B cell (primary cell): ENCODE data around the gene DLST. TPM values are rescaled to one million over a fixed set of nuclear protein-coding genes. Genes with fewer than 3 reads are reported as not detected.

Experiments used
- ATAC-seq: fragments of 200-7000 bp; cut with Tn5 transposase; one replicate; pipeline ENCODE4 v1.10.0; 2021; ENCODE audit warnings: low read depth, mild to moderate bottlenecking, moderate number of reproducible peaks, moderate library complexity
- CTCF ChIA-PET: fragments of 350-600 bp; sonication (Branson Sonifier 250); formaldehyde crosslinking; loops from one replicate; lab custom pipeline; 2021; ENCODE audit warnings: antibody characterized with exemption, inconsistent platforms; lab: Charles Lee
- POLR2A ChIA-PET: fragments of 350-600 bp; sonication (Branson Sonifier 250); formaldehyde crosslinking; loops from one replicate; lab custom pipeline; 2021; ENCODE audit warnings: antibody characterized with exemption; lab: Charles Lee
- DNase-seq: peaks from one replicate; pipeline ENCODE4 v3.0.0; 2013
- H2AFZ ChIP-seq: 2 replicates; pipeline ENCODE4 v1.6.1; 2012; ENCODE audit warnings: mild to moderate bottlenecking, low read depth, low read length; ENCODE audit not compliant: insufficient read depth, poor library complexity, severe bottlenecking
- H3K27ac ChIP-seq, 2 donors: 1 replicate in 1 of 2; 2 replicates in 1 of 2; pipeline ENCODE4 v1.5.1; 2012 to 2013; ENCODE audit warnings: low read length in 2 of 2, mild to moderate bottlenecking in 2 of 2, moderate library complexity in 1 of 2
- H3K27me3 ChIP-seq, 4 experiments: fragments of 200-600 bp in 1 of 4; sonication (generic) in 1 of 4; replicated peaks in 1 of 4; 1 replicate in 2 of 4; 2 replicates in 2 of 4; pipeline versions ENCODE4 v1.6.1 to v1.7.0; 2013 to 2016; ENCODE audit warnings: low read length in 3 of 4, mild to moderate bottlenecking in 2 of 4, mixed read lengths in 1 of 4, moderate library complexity in 1 of 4; ENCODE audit not compliant: insufficient read depth in 4 of 4, control insufficient read depth in 3 of 4; ENCODE audit errors: control extremely low read depth in 1 of 4
- H3K36me3 ChIP-seq, 2 experiments: replicated peaks in 1 of 2; 1 replicate in 1 of 2; 2 replicates in 1 of 2; pipeline versions ENCODE4 v1.6.1 to v1.7.1; 2013; ENCODE audit warnings: low read length in 1 of 2; ENCODE audit not compliant: insufficient read depth in 2 of 2, control insufficient read depth in 1 of 2; ENCODE audit errors: control extremely low read depth in 1 of 2, extremely low read depth in 1 of 2
- H3K4me1 ChIP-seq, 2 donors: fragments of 200-600 bp in 1 of 2; sonication (generic) in 1 of 2; 1 replicate in 1 of 2; 2 replicates in 1 of 2; pipeline versions ENCODE4 v1.5.1 to v1.6.1; 2013 to 2017; ENCODE audit warnings: low read length in 2 of 2; ENCODE audit not compliant: control insufficient read depth in 2 of 2, insufficient read depth in 2 of 2
- H3K4me2 ChIP-seq: replicated peaks from 2 replicates; pipeline ENCODE3; 2012; ENCODE audit warnings: mild to moderate bottlenecking, low read depth, low read length; ENCODE audit not compliant: poor library complexity, severe bottlenecking
- H3K4me3 ChIP-seq, 5 experiments: fragments of 200-600 bp in 1 of 5; sonication (generic) in 1 of 5; 1 replicate in 3 of 5; 2 replicates in 2 of 5; pipeline versions ENCODE4 v1.5.1 to v1.7.0; 2011 to 2016; ENCODE audit warnings: low read length in 4 of 5, mild to moderate bottlenecking in 4 of 5, low read depth in 2 of 5, control low read depth in 1 of 5, moderate library complexity in 1 of 5; ENCODE audit not compliant: insufficient read depth in 1 of 5; ENCODE audit errors: control extremely low read depth in 1 of 5, extremely low read depth in 1 of 5
- H3K79me2 ChIP-seq: fragments of 200-600 bp; sonication (generic); one replicate; pipeline ENCODE4 v1.6.0; 2016; ENCODE audit warnings: low read length; ENCODE audit not compliant: control insufficient read depth, insufficient read depth
- H3K9ac ChIP-seq: fragments of 200-600 bp; sonication (generic); 2 replicates; pipeline ENCODE4 v1.6.1; 2017; ENCODE audit warnings: mild to moderate bottlenecking, low read length, moderate library complexity
- H3K9me3 ChIP-seq, 3 donors: one replicate each; pipeline versions ENCODE4 v1.6.1 to v1.7.1; 2013; ENCODE audit warnings: low read length in 2 of 3; ENCODE audit not compliant: control insufficient read depth in 2 of 3, insufficient read depth in 1 of 3; ENCODE audit errors: control extremely low read depth in 1 of 3
- H4K20me1 ChIP-seq: 2 replicates; pipeline ENCODE4 v1.6.0; 2012; ENCODE audit warnings: mild to moderate bottlenecking, low read length; ENCODE audit not compliant: insufficient read depth, control insufficient read depth, poor library complexity, severe bottlenecking
- H3K27ac Mint-ChIP-seq: one replicate; pipeline ENCODE4 v1.8.0; 2021; ENCODE audit warnings: mixed read lengths
- H3K27me3 Mint-ChIP-seq: one replicate; pipeline ENCODE4 v1.8.0; 2021; ENCODE audit warnings: mixed read lengths
- H3K4me1 Mint-ChIP-seq: one replicate; pipeline ENCODE4 v1.8.0; 2021; ENCODE audit warnings: mixed read lengths
- H3K4me3 Mint-ChIP-seq: one replicate; pipeline ENCODE4 v1.8.0; 2021; ENCODE audit warnings: mixed read lengths
- H3K9me3 Mint-ChIP-seq: one replicate; pipeline ENCODE4 v1.8.0; 2022; ENCODE audit warnings: mixed read lengths; ENCODE audit not compliant: insufficient read depth
- CTCF ChIP-seq: fragments of 200-600 bp; IDR thresholded peaks from one replicate; pipeline ENCODE4 v1.8.0; 2022; ENCODE audit warnings: antibody characterized with exemption, mild to moderate bottlenecking
- EZH2 ChIP-seq: IDR thresholded peaks from 2 replicates; pipeline ENCODE4 v1.6.1; 2012; ENCODE audit warnings: borderline replicate concordance, low read depth, mild to moderate bottlenecking, moderate library complexity, low read length; ENCODE audit not compliant: insufficient read depth, poor library complexity, severe bottlenecking
- WGBS: methylation state at CpG from one replicate; pipeline ENCODE4 v1.1.5; 2013; ENCODE audit warnings: missing lambda C conversion rate; ENCODE audit not compliant: insufficient coverage; 5-methylcytosine and 5-hydroxymethylcytosine counted together
- intact Hi-C: fragments of 100-400 bp; cut with micrococcal nuclease; formaldehyde crosslinking; loops from one replicate; pipeline ENCODE4 v1.10.0; 2022
- polyA plus RNA-seq: library from polyadenylated mRNA; depleted of rRNA; stranded (reverse); fragments of >200 nt; gene quantifications from 2 replicates; pipeline ENCODE4 v1.2.3, GENCODE V29; 2012
- total RNA-seq, 2 donors: library from RNA; stranded (reverse); fragments of 120-200 nt in 1 of 2; gene quantifications; 1 replicate in 1 of 2; 2 replicates in 1 of 2; pipeline versions ENCODE4 v1.2.3 to v1.2.4, GENCODE V29; 2013 to 2022

The DLST gene
- total and polyA plus RNA-seq, 2 donors (not counting 1 experiment from before 2014, with no cell fraction given), result 73.1 to 89.5 TPM

DNA sequence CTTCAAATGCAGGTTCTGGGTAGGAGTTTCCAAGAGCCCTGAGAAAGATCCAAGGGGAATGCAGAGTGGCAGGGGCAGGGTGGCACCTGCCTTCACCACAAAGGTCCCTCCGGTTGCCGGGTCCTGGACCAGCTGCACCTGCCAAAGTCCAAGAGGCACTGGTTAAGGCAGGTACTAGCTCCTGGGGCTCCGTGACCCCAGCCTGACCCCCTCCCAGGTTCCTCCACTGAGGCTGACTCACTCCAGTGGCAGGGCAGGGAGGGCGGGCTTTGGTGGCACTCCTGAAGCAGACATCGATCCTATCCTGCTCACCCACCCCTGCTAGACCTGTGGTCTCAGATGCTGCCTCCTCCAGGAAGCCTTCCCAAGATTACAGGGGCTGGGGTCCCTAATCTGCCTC, 30.0 kb downstream of the DLST start:
- H3K4me3 Mint-ChIP-seq, result no peak overlapping the region
- no peak overlapping the region for H2AFZ ChIP-seq
- POLR2A ChIA-PET, result no interaction called here
- H3K4me2 ChIP-seq, result no peak overlapping the region
- ATAC-seq (no peak), DNase-seq (no peak)
- no peak overlapping the region for H3K9ac ChIP-seq
- H3K27me3 ChIP-seq, result no peaks in the 10 kb centered on the region
- H4K20me1 ChIP-seq, result no peaks in the 10 kb centered on the region
- no peaks in the 10 kb centered on the region for H3K27me3 Mint-ChIP-seq
- no peaks in the 10 kb centered on the region for H3K9me3 Mint-ChIP-seq
- peaks cover 9% of the 10 kb centered on the region for H3K4me1 Mint-ChIP-seq
- no peak overlapping the region for H3K27ac ChIP-seq
- peaks cover 5 to 9% of the 10 kb centered on the region in 2 donors for H3K4me1 ChIP-seq
- CTCF ChIA-PET, result interaction anchor here (0.7 to 25.3 kb wide), 4 partner anchors 15 to 176 kb away, joined by 3 to 926 read pairs (median 6); partner anchors contain the start of genes DLST and PROX2
- H3K36me3 ChIP-seq, result no peaks in the 10 kb centered on the region
- 92% methylated on average over 5 of the region's 5 CpGs for WGBS
- H3K4me3 ChIP-seq, result no peak overlapping the region
- intact Hi-C loops, result no loop called here
- no peaks in the 10 kb centered on the region for H3K79me2 ChIP-seq
- TF ChIP-seq EZH2 (no peak), CTCF (no peak)
- H3K9me3 ChIP-seq, result no peaks in the 10 kb centered on the region
- H3K27ac Mint-ChIP-seq, result no peak overlapping the region

DNA sequence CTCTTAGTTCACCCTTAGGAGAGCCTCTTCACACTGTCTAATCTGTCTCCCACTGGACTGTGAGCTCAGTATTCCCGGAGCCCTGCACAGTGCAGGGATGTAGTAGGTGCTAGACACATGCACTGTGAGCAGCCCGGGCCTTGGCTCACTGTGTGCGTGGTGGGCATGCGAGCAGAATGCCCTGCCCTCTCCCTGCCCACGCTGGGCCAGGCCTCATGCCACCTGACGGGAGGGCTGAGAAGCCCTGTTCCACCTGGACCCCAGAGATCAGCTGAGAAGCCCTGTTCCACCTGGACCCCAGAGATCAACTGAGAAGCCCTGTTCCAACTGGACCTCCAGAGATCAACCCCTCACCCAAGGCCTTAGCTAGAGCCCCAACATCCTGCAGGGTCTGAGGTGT, 30.4 kb downstream of the DLST start:
- ChIA-PET CTCF (interaction anchor here (0.7 to 25.3 kb wide), 3 partner anchors 15 to 46 kb away, joined by 3 to 926 read pairs (median 3); partner anchors contain the start of genes DLST and PROX2), POLR2A (no interaction called here)
- TF ChIP-seq EZH2, result no peak
- TF ChIP-seq CTCF, result no peak
- ATAC-seq (no peak), DNase-seq (no peak)
- Histone ChIP-seq H3K4me1 (peaks cover 3 to 5% of the 10 kb centered on the region in 2 donors), H2AFZ (no peak overlapping the region), H3K9me3 (no peaks in the 10 kb centered on the region), H3K27ac (no peak overlapping the region), H3K9ac (no peak overlapping the region), H4K20me1 (no peaks in the 10 kb centered on the region), H3K36me3 (no peaks in the 10 kb centered on the region), H3K4me2 (no peak overlapping the region), H3K27me3 (no peaks in the 10 kb centered on the region), H3K79me2 (no peaks in the 10 kb centered on the region), H3K4me3 (no peak overlapping the region)
- 95% methylated on average over 6 of the region's 6 CpGs for WGBS
- no peak overlapping the region for H3K27ac Mint-ChIP-seq
- peaks cover 6% of the 10 kb centered on the region for H3K4me1 Mint-ChIP-seq
- intact Hi-C loops, result no loop called here
- H3K9me3 Mint-ChIP-seq, result no peaks in the 10 kb centered on the region
- no peaks in the 10 kb centered on the region for H3K27me3 Mint-ChIP-seq
- H3K4me3 Mint-ChIP-seq, result no peak overlapping the region
